GM21786 (cell line): ENCODE measurements around the gene ALOX12B.
"Not testable (repeated sequence)": the region's sequence is repeated elsewhere in the genome, so short reads cannot be mapped to it uniquely, and the experiment has no call there.

ENCODE experiments used
- ATAC-seq: cut with Tn5 transposase; IDR thresholded peaks from one replicate; pipeline ENCODE4 v1.9.1; 2021; ENCODE audit not compliant: unreplicated experiment

The ALOX12B gene

DNA sequence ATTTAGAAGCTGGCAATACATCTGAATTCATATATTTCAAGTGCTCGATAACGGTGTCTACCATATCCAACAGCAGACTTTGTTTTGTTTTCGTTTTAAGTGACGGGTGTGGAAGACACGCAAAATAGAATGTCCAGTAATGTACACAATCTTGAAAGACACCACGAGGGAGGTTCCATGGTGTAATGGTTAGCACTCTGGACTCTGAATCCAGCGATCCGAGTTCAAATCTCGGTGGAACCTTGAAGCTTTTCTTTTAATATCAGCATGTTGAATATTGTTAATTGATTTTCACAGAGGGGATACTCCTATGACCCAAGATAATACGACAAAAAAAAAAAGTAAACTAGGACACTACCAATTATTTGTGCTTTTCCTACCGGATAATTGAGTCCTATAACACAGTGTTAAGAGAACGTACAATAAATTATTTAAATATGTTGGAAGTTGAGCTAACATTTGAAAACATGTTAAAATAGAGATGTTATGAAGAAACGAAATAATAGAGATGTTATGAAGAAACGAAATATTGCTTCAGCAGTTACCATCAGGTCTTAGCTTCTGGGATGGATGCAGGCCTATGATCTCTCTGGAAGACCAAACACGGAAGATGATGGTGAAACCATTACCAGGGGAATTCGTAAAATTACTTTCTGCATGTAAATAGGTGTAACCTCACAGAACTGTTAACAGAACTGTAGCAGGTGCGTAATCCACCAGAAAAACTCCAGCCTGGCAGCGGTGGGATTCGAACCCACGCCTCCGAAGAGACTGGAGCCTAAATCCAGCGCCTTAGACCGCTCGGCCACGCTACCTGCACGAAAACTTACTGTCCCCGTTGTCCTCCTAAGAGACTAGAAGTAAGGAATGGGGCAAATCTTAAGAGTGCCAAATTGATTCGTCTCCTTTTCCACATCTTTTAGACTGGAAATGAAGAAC is 32.3 kb upstream of the ALOX12B start:
- ATAC-seq: no peak

- ATAC-seq: no peak
Observed at GRCh38 chr17:8118769-8119580, 31.5 kb upstream of the ALOX12B start.

- ATAC-seq: no peak
Observed at GRCh38 chr17:8117980-8118768, 30.7 kb upstream of the ALOX12B start, which contains the start of gene ALOXE3. Gene ALOXE3 (minus strand): TSS chr17:8118514. CDS start chr17:8117990, 524 bp downstream.

DNA sequence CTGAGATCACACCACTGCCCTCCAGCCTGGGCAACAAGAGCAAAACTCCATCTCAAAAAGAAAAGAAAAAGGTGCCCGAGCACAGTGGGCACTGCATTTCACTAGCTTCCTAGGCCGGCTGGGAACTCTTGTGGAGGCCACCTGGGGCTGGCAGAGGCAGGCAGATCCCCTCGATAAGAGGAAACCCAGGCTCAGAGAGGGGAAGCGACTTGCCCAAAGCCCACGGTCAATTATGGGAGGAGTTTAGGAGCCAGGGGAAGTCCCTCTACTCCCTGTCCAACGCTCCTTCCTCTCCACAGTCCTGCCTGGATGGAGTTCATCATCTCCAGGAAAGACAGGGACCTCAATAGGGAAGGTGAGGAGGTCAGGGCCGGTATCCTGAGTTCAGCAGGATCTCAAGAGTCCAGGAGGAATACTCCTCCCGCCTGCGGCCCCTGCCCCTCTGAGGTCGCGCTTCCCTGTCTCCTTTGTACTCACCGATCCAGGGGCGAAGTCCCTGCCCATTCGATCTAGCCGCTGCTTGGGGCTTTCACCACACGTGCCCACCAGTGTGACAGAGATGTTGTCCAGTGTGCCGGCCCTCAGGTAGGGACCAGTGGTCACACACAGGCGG is 30.0 kb upstream of the ALOX12B start:
- no peak for ATAC-seq

GRCh38 chr17:8116776-8117175 is 29.3 kb upstream of the ALOX12B start:
- ATAC-seq: no peak

DNA sequence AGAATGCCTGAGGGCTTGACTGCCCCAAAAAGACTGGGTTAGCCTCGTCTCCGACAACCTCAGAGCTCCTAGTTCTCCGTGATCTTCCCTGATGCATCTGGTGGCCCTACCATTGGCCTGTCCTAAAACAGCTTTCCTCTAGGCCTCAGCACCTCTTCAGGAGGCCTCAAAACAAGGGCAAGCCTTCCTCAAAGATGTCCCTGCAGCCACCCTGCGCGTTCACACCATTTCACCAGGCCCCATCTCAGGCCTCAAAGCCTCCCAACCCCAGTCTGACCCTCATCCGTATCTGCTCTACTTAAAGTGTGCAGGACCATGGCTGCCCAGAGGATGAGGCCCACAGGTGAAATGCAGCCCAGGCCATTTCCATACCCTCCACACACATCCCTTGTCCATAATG is 23.4 kb upstream of the ALOX12B start:
- no peak for ATAC-seq

- ATAC-seq: no peak
Observed at GRCh38 chr17:8110456-8110804, 22.9 kb upstream of the ALOX12B start.

DNA sequence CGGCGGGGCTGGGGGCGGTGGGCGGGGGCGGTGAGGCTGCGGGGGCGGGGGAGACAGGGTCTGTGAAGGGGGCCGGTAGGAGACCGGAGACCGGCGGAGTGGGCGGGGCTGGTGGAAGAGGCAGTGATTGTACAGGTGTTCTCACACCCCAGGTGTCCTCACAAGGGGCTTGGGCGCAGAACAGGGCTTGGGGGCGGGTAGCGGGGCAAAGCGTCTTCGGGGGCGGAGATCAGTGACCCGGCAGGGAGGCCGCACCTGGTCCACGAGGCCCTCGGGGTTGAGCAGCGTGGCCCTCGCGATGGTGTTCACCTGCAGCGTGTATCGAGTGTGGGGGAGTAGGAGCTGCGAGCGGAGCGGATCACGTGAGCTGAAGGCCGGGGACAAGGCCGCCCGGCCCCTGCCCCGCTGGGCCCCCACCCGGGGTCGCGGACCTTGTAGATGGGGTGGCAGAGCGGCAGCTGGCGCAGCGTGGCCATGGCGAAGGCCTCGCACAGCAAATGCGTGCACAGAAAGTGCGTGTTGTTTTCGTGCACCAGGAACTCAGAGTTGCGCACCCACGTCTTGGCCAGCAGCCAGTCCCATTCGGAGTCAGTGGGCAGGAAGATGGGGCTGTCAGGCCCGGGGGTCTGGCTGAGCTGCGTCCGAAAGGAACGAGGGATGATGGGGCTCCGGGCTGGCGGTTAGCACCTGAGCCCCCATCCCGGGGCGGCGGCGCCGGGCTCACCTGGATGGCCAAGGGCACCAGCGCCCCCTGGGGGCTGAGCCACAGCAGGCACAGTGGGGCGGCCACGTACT is 22.3 kb upstream of the ALOX12B start:
- ATAC-seq: no peak

GRCh38 chr17:8108972-8109660 is 21.6 kb upstream of the ALOX12B start:
- no peak for ATAC-seq

DNA sequence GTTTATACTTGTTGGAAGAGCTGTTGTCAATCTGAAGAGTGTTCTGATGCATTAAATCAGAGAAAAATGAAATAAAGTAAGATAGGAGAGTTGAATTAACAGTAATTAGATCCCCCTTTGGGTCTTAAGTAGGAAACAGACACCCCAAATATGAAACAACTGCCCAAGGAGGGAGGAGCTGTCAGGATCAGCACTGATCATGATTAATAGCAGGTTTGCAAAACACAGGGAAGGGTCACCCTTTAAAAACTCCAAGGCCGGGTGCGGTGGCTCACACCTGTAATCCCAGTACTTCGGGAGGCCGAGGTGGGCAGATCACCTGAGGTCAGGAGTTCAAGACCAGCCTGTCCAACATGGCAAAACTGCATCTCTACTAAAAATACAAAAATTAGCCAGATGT is 19.5 kb upstream of the ALOX12B start:
- not testable (repeated sequence) for ATAC-seq

DNA sequence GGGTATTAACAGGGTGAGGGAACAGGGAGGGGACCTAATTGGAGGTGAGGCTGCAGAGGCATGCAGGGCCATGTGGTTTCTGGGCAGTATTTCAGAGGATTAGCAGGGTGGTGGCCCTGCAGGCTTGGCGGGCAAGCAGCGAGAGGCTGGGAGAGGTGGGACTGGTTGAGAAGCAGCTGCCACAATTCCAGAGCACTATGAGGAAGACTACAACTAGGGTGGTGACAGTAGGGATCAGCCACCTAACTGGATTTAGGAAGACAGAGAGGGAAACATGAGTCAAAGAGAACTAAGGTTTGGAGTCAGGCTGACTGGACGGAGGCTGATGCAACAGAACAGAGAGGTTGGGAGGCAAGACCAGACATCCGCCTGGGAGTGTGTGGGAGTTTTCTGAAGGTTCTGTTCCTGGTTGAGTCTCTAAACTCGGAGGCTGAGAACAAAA is 18.5 kb upstream of the ALOX12B start:
- no peak for ATAC-seq

- no peak for ATAC-seq
Observed at GRCh38 chr17:8104911-8105310, 17.4 kb upstream of the ALOX12B start.

DNA sequence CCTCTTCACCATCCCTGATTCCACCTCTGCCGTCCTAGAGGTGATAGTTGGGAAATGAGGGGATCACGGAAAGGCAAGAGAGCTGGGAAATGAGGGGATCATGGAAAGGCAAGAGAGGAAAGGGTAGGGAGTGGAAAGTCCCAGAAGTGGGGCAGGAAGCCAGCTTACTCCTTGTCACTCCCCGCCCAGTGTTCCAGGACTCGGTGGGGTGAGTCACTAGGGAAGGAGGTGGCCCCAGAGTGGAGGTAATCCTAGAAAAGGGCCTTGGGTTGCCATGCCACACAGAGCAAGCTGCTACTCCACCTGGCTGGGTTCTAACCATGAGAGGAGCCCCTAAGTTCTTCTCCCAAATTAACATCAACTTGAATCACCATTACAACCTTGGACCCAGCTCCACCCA is 16.0 kb upstream of the ALOX12B start:
- ATAC-seq: no peak

DNA sequence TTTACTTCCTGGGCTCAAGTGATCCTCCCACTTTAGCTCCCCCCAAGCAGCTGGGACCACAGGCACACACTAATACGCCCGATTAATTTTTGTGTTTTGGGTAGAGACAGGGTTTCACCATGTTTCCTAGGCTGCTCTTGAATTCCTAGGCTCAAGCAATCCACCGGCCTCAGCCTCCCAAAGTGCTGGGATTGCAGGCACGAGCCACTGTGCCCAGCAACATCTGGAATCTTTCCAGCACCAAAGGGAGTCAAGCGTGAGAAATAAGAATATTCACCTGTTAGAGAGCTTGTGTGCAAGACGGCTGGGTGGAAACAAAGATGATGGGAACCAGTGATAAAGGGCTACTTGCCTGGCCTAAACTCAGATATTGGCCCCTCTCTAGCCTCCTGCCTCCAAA is 14.2 kb upstream of the ALOX12B start:
- no peak for ATAC-seq

GRCh38 chr17:8100763-8101162 is 13.2 kb upstream of the ALOX12B start:
- ATAC-seq: no peak

- ATAC-seq: no peak
Observed at GRCh38 chr17:8100111-8100510, 12.6 kb upstream of the ALOX12B start.

DNA sequence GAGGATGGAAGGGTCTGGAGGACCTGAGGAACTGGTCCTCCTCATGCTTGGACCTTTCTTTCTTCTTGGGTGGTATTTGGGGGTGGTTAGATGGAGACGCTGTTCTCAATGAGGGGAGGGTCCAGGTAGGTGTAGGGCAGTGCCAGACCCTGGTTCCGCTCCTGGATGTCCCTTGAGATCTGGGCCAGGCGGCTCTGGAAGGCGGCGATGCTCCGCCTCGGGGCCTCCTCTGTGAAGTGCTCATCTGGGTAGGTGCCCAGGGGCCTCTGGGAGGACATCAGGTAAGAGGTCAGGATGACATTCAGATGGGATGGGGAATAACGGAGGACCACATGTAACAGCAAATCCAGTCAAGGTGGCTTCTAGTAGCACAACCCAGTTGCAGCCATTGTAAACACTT is 9.0 kb upstream of the ALOX12B start:
- no peak for ATAC-seq

- no peak for ATAC-seq
Observed at GRCh38 chr17:8095361-8095760, 7.8 kb upstream of the ALOX12B start.

GRCh38 chr17:8091033-8091687 is 3.6 kb upstream of the ALOX12B start:
- no peak for ATAC-seq
